ENCODE data around the gene SEC61A1.

SEC61A1 gene

DNA sequence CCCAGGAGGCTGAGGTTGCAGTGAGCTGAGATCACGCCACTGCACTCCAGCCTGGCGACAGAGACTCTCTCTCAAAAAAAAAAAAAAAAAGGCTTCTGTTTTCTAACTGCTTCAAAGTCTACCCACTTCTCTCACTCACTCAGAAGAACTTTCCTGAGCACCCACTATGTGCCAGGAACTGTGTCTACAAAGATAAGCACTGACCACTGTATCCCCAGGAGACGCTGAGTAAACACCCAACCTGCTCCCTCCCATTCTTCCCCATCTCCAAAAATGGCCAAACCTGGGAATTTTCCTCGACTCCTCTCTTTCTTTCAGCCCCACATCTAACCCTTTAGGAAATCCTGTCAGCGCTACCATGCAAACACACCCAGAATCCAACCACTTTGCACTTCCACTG lies 58.9 kb downstream of the SEC61A1 start:
- in situ Hi-C loops (cut with HindIII; ENCODE audit: low sequenced_read_pairs), result no loop called here

GRCh38 chr3:128112357-128112968 lies 60.2 kb downstream of the SEC61A1 start:
- in situ Hi-C loops (cut with HindIII; ENCODE audit: low sequenced_read_pairs), result no loop called here

DNA sequence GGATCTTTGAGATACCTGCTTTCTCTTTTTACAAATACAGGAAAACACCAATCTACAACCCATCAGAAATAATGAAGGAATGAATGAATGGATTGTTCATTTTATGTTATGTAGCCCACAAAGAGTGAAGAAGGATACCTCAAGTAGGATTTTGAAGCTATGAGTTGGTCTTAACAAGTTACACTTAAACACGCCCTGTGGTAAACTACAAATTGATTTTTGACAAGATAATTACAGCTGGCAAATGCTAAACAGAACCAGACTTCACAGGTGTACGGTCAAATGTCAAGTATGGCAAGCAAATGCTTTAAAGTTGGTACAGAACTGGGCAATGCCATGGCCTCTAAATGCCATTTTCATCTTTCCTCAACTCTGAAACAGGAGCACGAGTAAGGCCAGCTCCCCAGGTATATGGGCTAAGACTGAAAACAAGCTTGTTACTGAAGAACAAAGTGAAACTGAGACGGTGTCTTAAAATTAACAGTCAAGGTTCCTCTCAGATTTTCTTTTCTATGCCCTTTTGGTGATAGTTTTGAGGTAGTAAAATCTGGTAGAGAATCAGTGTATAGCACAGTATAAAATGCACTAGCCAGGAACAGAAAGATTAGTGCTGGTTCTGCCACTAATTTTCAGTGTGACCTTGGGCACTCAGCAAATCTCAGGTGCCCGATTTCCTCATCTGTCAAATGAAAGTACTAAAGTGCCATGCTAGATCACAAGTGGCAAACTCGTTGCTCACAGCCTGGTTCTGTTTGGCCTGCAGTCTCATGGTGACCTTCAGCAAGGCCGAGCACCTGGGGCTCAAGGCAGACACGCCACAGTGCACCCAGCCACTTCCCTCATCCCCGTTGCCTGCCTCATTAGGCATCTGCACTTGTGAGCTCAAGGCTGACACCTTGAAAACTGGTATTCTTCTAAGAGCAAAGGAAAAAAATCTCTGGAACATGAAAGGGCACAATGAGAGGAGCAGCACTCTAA lies 61.9 kb downstream of the SEC61A1 start:
- in situ Hi-C loops (cut with HindIII; ENCODE audit: low sequenced_read_pairs), result no loop called here

Data from DLD1 (cell line).